ENCODE results near the gene ACY1.
"Not testable (repeated sequence)": the region's sequence is repeated elsewhere in the genome, so short reads cannot be mapped to it uniquely, and the experiment has no call there.

Gene ACY1

DNA sequence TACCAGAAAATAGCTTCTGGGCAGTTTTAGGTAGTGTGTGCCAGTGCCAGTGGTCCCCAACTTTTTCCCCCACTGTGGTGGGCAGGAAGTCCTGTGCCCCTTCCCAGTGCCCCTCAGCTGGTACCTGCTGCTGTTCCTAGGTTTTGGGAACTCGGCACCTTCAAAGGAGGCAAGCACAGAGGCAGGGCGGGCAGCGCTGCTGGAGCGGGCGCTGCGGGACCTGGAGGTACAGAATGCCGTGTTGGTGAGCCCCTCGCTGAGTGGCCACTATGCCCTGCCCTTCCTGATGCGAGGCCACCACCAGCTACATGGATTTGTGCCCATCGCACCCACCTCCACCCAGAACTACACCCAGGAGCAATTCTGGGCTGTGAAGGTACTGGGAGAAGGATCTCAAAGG is 3.1 kb upstream of the ACY1 start:
- Histone ChIP-seq H3K4me3 (ENCODE audit: low read depth in 1 of 2, low read length in 2 of 2) (no peak overlapping the region), H3K9ac (ENCODE audit: low read length) (no peak overlapping the region), H3K9me3 (ENCODE audit: low read length) (no peaks in the 10 kb centered on the region), H3K27ac (ENCODE audit: low read depth, low read length) (no peak overlapping the region), H3K4me1 (ENCODE audit: insufficient read depth, low read length) (peaks cover 25% of the 10 kb centered on the region), H3K27me3 (ENCODE audit: control insufficient read depth in 1 of 2, insufficient read depth in 2 of 2, low read length in 2 of 2) (no peaks in the 10 kb centered on the region), H3K36me3 (ENCODE audit: insufficient read depth, low read length) (peaks cover 5% of the 10 kb centered on the region)

- peak overlapping the region; percentile 89 for H3K27ac ChIP-seq (ENCODE audit: low read depth, low read length)
- H3K4me3 ChIP-seq (ENCODE audit: low read depth in 1 of 2, low read length in 2 of 2): peak overlapping the region; percentile 47 to 92
- no peaks in the 10 kb centered on the region for H3K9me3 ChIP-seq (ENCODE audit: low read length)
- H3K4me1 ChIP-seq (ENCODE audit: insufficient read depth, low read length): peaks cover 20% of the 10 kb centered on the region
- peak overlapping the region; percentile 70 for H3K9ac ChIP-seq (ENCODE audit: low read length)
- peaks cover 5% of the 10 kb centered on the region for H3K36me3 ChIP-seq (ENCODE audit: insufficient read depth, low read length)
- no peaks in the 10 kb centered on the region for H3K27me3 ChIP-seq (ENCODE audit: control insufficient read depth in 1 of 2, insufficient read depth in 2 of 2, low read length in 2 of 2)
These were observed 940 bp upstream of the ACY1 start for GRCh38 chr3:51982352-51982837.

- H3K9ac ChIP-seq (ENCODE audit: low read length): peak overlapping the region; percentile 70
- peaks cover 20% of the 10 kb centered on the region for H3K4me1 ChIP-seq (ENCODE audit: insufficient read depth, low read length)
- H3K36me3 ChIP-seq (ENCODE audit: insufficient read depth, low read length): peaks cover 5% of the 10 kb centered on the region
These were observed 388 bp downstream of the ACY1 start for GRCh38 chr3:51983578-51984268.

GRCh38 chr3:51984269-51984647 is 923 bp downstream of the ACY1 start:
- H3K36me3 ChIP-seq (ENCODE audit: insufficient read depth, low read length): peaks cover 5% of the 10 kb centered on the region
- no peak overlapping the region for H3K27ac ChIP-seq (ENCODE audit: low read depth, low read length)
- H3K4me1 ChIP-seq (ENCODE audit: insufficient read depth, low read length): peaks cover 20% of the 10 kb centered on the region
- no peaks in the 10 kb centered on the region for H3K27me3 ChIP-seq (ENCODE audit: control insufficient read depth in 1 of 2, insufficient read depth in 2 of 2, low read length in 2 of 2)
- no peak overlapping the region for H3K4me3 ChIP-seq (ENCODE audit: low read depth in 1 of 2, low read length in 2 of 2)
- no peaks in the 10 kb centered on the region for H3K9me3 ChIP-seq (ENCODE audit: low read length)
- no peak overlapping the region for H3K9ac ChIP-seq (ENCODE audit: low read length)

More at GRCh38 chr3:51983578-51984268, 388 bp downstream of the ACY1 start:
- Histone ChIP-seq H3K27ac (ENCODE audit: low read depth, low read length) (peak overlapping the region; percentile 89), H3K9me3 (ENCODE audit: low read length) (no peaks in the 10 kb centered on the region), H3K4me3 (ENCODE audit: low read depth in 1 of 2, low read length in 2 of 2) (peak overlapping the region; percentile 47 to 92), H3K27me3 (ENCODE audit: control insufficient read depth in 1 of 2, insufficient read depth in 2 of 2, low read length in 2 of 2) (no peaks in the 10 kb centered on the region)

- H3K4me3 ChIP-seq (ENCODE audit: low read depth in 1 of 2, low read length in 2 of 2): no peak overlapping the region
- no peak overlapping the region for H3K9ac ChIP-seq (ENCODE audit: low read length)
- H3K27me3 ChIP-seq (ENCODE audit: control insufficient read depth in 1 of 2, insufficient read depth in 2 of 2, low read length in 2 of 2): no peaks in the 10 kb centered on the region
- peaks cover 20% of the 10 kb centered on the region for H3K4me1 ChIP-seq (ENCODE audit: insufficient read depth, low read length)
- H3K9me3 ChIP-seq (ENCODE audit: low read length): no peaks in the 10 kb centered on the region
- peaks cover 5% of the 10 kb centered on the region for H3K36me3 ChIP-seq (ENCODE audit: insufficient read depth, low read length)
- no peak overlapping the region for H3K27ac ChIP-seq (ENCODE audit: low read depth, low read length)
These were observed 1.7 kb downstream of the ACY1 start for GRCh38 chr3:51985063-51985462.

- H3K9me3 ChIP-seq (ENCODE audit: low read length): no peaks in the 10 kb centered on the region
- H3K36me3 ChIP-seq (ENCODE audit: insufficient read depth, low read length): no peaks in the 10 kb centered on the region
- no peaks in the 10 kb centered on the region for H3K27me3 ChIP-seq (ENCODE audit: control insufficient read depth in 1 of 2, insufficient read depth in 2 of 2, low read length in 2 of 2)
- no peak overlapping the region for H3K9ac ChIP-seq (ENCODE audit: low read length)
- peaks cover 20% of the 10 kb centered on the region for H3K4me1 ChIP-seq (ENCODE audit: insufficient read depth, low read length)
- H3K4me3 ChIP-seq (ENCODE audit: low read depth in 1 of 2, low read length in 2 of 2): no peak overlapping the region
- no peak overlapping the region for H3K27ac ChIP-seq (ENCODE audit: low read depth, low read length)
These were observed 2.9 kb downstream of the ACY1 start for GRCh38 chr3:51986010-51986947.

DNA sequence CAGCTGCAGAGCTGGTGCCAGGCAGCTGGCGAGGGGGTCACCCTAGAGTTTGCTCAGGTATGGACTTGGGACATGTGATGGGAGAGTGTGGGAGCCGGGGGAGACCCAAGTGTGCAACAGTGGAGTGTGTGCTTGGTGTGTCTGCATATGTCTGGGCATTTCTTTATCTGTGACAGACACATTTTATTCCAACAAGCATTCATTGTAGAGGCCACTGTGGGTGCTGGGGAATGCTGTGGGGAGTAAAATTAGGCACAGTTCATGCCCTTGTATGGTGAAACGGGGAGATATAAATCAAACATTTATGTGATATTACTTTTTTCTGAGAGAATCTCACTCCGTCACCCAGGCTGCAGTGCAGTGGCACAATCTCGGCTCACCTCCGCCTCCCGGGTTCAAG is 4.2 kb downstream of the ACY1 start:
- Histone ChIP-seq H3K9ac (ENCODE audit: low read length) (no peak overlapping the region), H3K36me3 (ENCODE audit: insufficient read depth, low read length) (peaks cover 6% of the 10 kb centered on the region), H3K4me3 (ENCODE audit: low read depth in 1 of 2, low read length in 2 of 2) (no peak overlapping the region), H3K4me1 (ENCODE audit: insufficient read depth, low read length) (peaks cover 13% of the 10 kb centered on the region), H3K27me3 (ENCODE audit: control insufficient read depth in 1 of 2, insufficient read depth in 2 of 2, low read length in 2 of 2) (no peaks in the 10 kb centered on the region), H3K9me3 (ENCODE audit: low read length) (no peaks in the 10 kb centered on the region), H3K27ac (ENCODE audit: low read depth, low read length) (no peak overlapping the region)

- no peak overlapping the region for H3K9ac ChIP-seq (ENCODE audit: low read length)
These were observed 5.2 kb downstream of the ACY1 start for GRCh38 chr3:51988286-51989146.

GRCh38 chr3:51990501-51990971 is 7.2 kb downstream of the ACY1 start:
- H3K27ac ChIP-seq (ENCODE audit: low read depth, low read length); H3K9ac ChIP-seq (ENCODE audit: low read length); H3K27me3 ChIP-seq (ENCODE audit: control insufficient read depth in 1 of 2, insufficient read depth in 2 of 2, low read length in 2 of 2); H3K9me3 ChIP-seq (ENCODE audit: low read length); H3K4me3 ChIP-seq (ENCODE audit: low read depth in 1 of 2, low read length in 2 of 2): not testable (repeated sequence)
- H3K4me1 ChIP-seq (ENCODE audit: insufficient read depth, low read length): peaks cover 14% of the 10 kb centered on the region
- H3K36me3 ChIP-seq (ENCODE audit: insufficient read depth, low read length): peaks cover 24% of the 10 kb centered on the region

More at GRCh38 chr3:51988286-51989146, 5.2 kb downstream of the ACY1 start:
- H3K4me1 ChIP-seq (ENCODE audit: insufficient read depth, low read length): peaks cover 9% of the 10 kb centered on the region
- H3K27ac ChIP-seq (ENCODE audit: low read depth, low read length): no peak overlapping the region
- H3K9me3 ChIP-seq (ENCODE audit: low read length): no peaks in the 10 kb centered on the region
- H3K36me3 ChIP-seq (ENCODE audit: insufficient read depth, low read length): peaks cover 10% of the 10 kb centered on the region
- H3K4me3 ChIP-seq (ENCODE audit: low read depth in 1 of 2, low read length in 2 of 2): no peak overlapping the region
- H3K27me3 ChIP-seq (ENCODE audit: control insufficient read depth in 1 of 2, insufficient read depth in 2 of 2, low read length in 2 of 2): no peaks in the 10 kb centered on the region

DNA sequence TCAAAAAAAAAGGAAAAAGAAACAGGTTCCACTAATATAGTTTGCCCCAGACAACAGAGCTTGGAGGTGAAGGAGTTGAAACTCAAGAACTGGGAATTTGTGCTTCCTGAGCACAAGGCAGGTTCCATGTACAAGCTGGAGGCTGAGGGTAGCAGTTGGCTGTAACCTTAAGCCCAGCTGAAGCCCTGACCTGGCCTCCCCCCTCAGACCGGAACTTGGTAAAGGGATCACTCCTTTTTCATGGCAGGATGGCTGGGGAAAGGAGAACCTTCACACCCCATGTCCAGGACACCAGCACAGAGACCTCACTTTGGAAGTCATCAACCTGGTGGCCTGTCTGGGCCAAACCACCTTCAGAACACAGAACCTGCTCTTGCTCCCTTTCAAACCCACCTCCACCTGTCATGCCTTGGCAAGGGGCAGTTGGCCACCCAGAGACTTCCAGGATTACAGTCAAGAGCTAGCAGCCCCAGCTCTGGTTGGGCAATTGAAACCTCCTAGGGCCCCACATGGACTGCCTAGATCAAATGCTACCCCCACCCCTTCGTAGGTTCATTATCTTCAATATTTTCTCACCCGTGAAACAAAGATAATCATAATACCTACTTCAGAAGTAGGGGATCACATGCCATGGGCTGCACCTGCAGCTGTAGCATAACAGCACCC is 8.8 kb downstream of the ACY1 start:
- Histone ChIP-seq H3K4me3 (ENCODE audit: low read depth in 1 of 2, low read length in 2 of 2) (no peak overlapping the region), H3K4me1 (ENCODE audit: insufficient read depth, low read length) (peaks cover 14% of the 10 kb centered on the region), H3K27ac (ENCODE audit: low read depth, low read length) (no peak overlapping the region), H3K9me3 (ENCODE audit: low read length) (no peaks in the 10 kb centered on the region), H3K27me3 (ENCODE audit: control insufficient read depth in 1 of 2, insufficient read depth in 2 of 2, low read length in 2 of 2) (no peaks in the 10 kb centered on the region), H3K36me3 (ENCODE audit: insufficient read depth, low read length) (peaks cover 24% of the 10 kb centered on the region), H3K9ac (ENCODE audit: low read length) (no peak overlapping the region)
